ENCODE measurements around the gene ATP2B1. TPM values are rescaled to one million over a fixed set of nuclear protein-coding genes. Genes with fewer than 3 reads are reported as not detected.
"Not testable (repeated sequence)": the region's sequence is repeated elsewhere in the genome, so short reads cannot be mapped to it uniquely, and the experiment has no call there.

The ATP2B1 gene
- total RNA-seq, 1 donor: 36.9 TPM

GRCh38 chr12:89717759-89718523 lies 9.3 kb upstream of the ATP2B1 start:
- DNase-seq (ENCODE audit: low read depth in 2 of 3, low spot score in 2 of 3): no peak

GRCh38 chr12:89712706-89713105 lies 4.1 kb upstream of the ATP2B1 start:
- DNase-seq (ENCODE audit: low read depth in 2 of 3, low spot score in 2 of 3): no peak

GRCh38 chr12:89710873-89711750 lies 2.5 kb upstream of the ATP2B1 start:
- DNase-seq (ENCODE audit: low read depth in 2 of 3, low spot score in 2 of 3): no peak

GRCh38 chr12:89709995-89710872 lies 1.6 kb upstream of the ATP2B1 start:
- peak in 1 of 3 donors; percentile 16 for DNase-seq (ENCODE audit: low read depth in 2 of 3, low spot score in 2 of 3)

GRCh38 chr12:89709157-89709994 lies 738 bp upstream of the ATP2B1 start:
- peak; percentile 98 to 99 (median 99) for DNase-seq (ENCODE audit: low read depth in 2 of 3, low spot score in 2 of 3)

- peak; percentile 10 to 42 (median 17) for DNase-seq (ENCODE audit: low read depth in 2 of 3, low spot score in 2 of 3)
Measured at GRCh38 chr12:89707703-89708564, 704 bp downstream of the ATP2B1 start.

GRCh38 chr12:89706986-89707702 lies 1.5 kb downstream of the ATP2B1 start:
- DNase-seq (ENCODE audit: low read depth in 2 of 3, low spot score in 2 of 3): peak in 1 of 3 donors; percentile 20

- DNase-seq (ENCODE audit: low read depth in 2 of 3, low spot score in 2 of 3): no peak
Measured at GRCh38 chr12:89706551-89706950, 2.1 kb downstream of the ATP2B1 start.

- no peak for DNase-seq (ENCODE audit: low read depth in 2 of 3, low spot score in 2 of 3)
Measured at GRCh38 chr12:89704457-89704856, 4.2 kb downstream of the ATP2B1 start.

GRCh38 chr12:89703768-89704167 lies 4.9 kb downstream of the ATP2B1 start:
- no peak for DNase-seq (ENCODE audit: low read depth in 2 of 3, low spot score in 2 of 3)

GRCh38 chr12:89702503-89702902 lies 6.1 kb downstream of the ATP2B1 start:
- no peak for DNase-seq (ENCODE audit: low read depth in 2 of 3, low spot score in 2 of 3)

- DNase-seq (ENCODE audit: low read depth in 2 of 3, low spot score in 2 of 3): no peak
Measured at GRCh38 chr12:89701606-89702206, 6.9 kb downstream of the ATP2B1 start.

- no peak for DNase-seq (ENCODE audit: low read depth in 2 of 3, low spot score in 2 of 3)
Measured at GRCh38 chr12:89700191-89700810, 8.3 kb downstream of the ATP2B1 start.

- no peak for DNase-seq (ENCODE audit: low read depth in 2 of 3, low spot score in 2 of 3)
Measured at GRCh38 chr12:89698607-89699006, 10.0 kb downstream of the ATP2B1 start.

- not testable (repeated sequence) for DNase-seq (ENCODE audit: low read depth in 2 of 3, low spot score in 2 of 3)
Measured at GRCh38 chr12:89697728-89698127, 10.9 kb downstream of the ATP2B1 start.

- DNase-seq (ENCODE audit: low read depth in 2 of 3, low spot score in 2 of 3): no peak
Measured at GRCh38 chr12:89697296-89697695, 11.3 kb downstream of the ATP2B1 start.

- DNase-seq (ENCODE audit: low read depth in 2 of 3, low spot score in 2 of 3): no peak
Measured at GRCh38 chr12:89695830-89696229, 12.8 kb downstream of the ATP2B1 start.

All from hematopoietic multipotent progenitor cell (in vitro differentiated cells).